ENCODE measurements around the gene STX3. TPM values are rescaled to one million over a fixed set of nuclear protein-coding genes. Genes with fewer than 3 reads are reported as not detected.

The STX3 gene
- total and polyA plus RNA-seq, 5 experiments from 2014 or later, result 2.8 to 11.2 (median 3.6) TPM

- Mint-ChIP-seq H3K27me3 (peaks cover 0 to 3% (median 0%) of the 10 kb centered on the region in 5 donors), H3K27ac (no peak overlapping the region), H3K4me1 (peaks cover 0 to 8% (median 0%) of the 10 kb centered on the region in 4 donors), H3K4me3 (no peak overlapping the region), H3K9me3 (no peaks in the 10 kb centered on the region), H3K36me3 (no peaks in the 10 kb centered on the region)
- ATAC-seq (no peak), DNase-seq (no peak)
- POLR2A ChIA-PET, result no interaction called here
These were observed 25.3 kb upstream of the STX3 start for GRCh38 chr11:59729834-59730233.

- POLR2A ChIA-PET, result no interaction called here
- DNase-seq (no peak), ATAC-seq (no peak)
- Mint-ChIP-seq H3K27me3 (peaks cover 0 to 3% (median 0%) of the 10 kb centered on the region in 5 donors), H3K4me3 (no peak overlapping the region), H3K36me3 (no peaks in the 10 kb centered on the region), H3K4me1 (peaks cover 0 to 8% (median 0%) of the 10 kb centered on the region in 4 donors), H3K9me3 (no peaks in the 10 kb centered on the region), H3K27ac (no peak overlapping the region)
These were observed 24.1 kb upstream of the STX3 start for GRCh38 chr11:59730896-59731565.

GRCh38 chr11:59746111-59746510, 9.1 kb upstream of the STX3 start:
- H3K27ac Mint-ChIP-seq, result no peak overlapping the region
- no peak for DNase-seq
- POLR2A ChIA-PET, result no interaction called here
- no peak overlapping the region for H3K4me3 Mint-ChIP-seq
- no peaks in the 10 kb centered on the region for H3K9me3 Mint-ChIP-seq
- H3K36me3 Mint-ChIP-seq, result no peaks in the 10 kb centered on the region
- H3K4me1 Mint-ChIP-seq, result no peaks in the 10 kb centered on the region
- peaks cover 32 to 48% (median 37%) of the 10 kb centered on the region in 5 donors for H3K27me3 Mint-ChIP-seq
- no peak for ATAC-seq

GRCh38 chr11:59753650-59754493, 1.3 kb upstream of the STX3 start:
- Mint-ChIP-seq H3K27ac (peak overlapping the region; percentile 70 to 90 (median 83)), H3K4me3 (peak overlapping the region; percentile 86 to 100 (median 94)), H3K9me3 (no peaks in the 10 kb centered on the region)

GRCh38 chr11:59754494-59754858, 700 bp upstream of the STX3 start:
- peak; percentile 31 for ATAC-seq
- Mint-ChIP-seq H3K4me1 (peaks cover 13 to 28% (median 24%) of the 10 kb centered on the region in 4 donors), H3K9me3 (no peaks in the 10 kb centered on the region), H3K4me3 (peak overlapping the region; percentile 86 to 100 (median 94)), H3K27ac (peak overlapping the region; percentile 2 to 89 (median 77)), H3K36me3 (no peaks in the 10 kb centered on the region), H3K27me3 (peaks cover 3 to 10% (median 4%) of the 10 kb centered on the region in 5 donors)
- DNase-seq, result peak in 2 of 10 donors; percentile 12 to 15
- POLR2A ChIA-PET, result interaction anchor here (0.6 to 3.0 kb wide), 6 partner anchors 13 to 86 kb away, joined by 3 to 13 read pairs (median 6); partner anchors contain the start of genes MRPL16 and PATL1

More at GRCh38 chr11:59753650-59754493, 1.3 kb upstream of the STX3 start:
- Mint-ChIP-seq H3K27me3 (peaks cover 8 to 16% (median 10%) of the 10 kb centered on the region in 5 donors), H3K36me3 (no peaks in the 10 kb centered on the region), H3K4me1 (peaks cover 13 to 28% (median 24%) of the 10 kb centered on the region in 4 donors)
- DNase-seq, result peak; percentile 65 to 91 (median 80)
- peak; percentile 61 to 68 for ATAC-seq
- POLR2A ChIA-PET, result interaction anchor here (0.6 to 2.4 kb wide), 6 partner anchors 47 to 85 kb away, joined by 3 to 12 read pairs (median 4); partner anchors contain the start of genes MRPL16 and PATL1

DNA sequence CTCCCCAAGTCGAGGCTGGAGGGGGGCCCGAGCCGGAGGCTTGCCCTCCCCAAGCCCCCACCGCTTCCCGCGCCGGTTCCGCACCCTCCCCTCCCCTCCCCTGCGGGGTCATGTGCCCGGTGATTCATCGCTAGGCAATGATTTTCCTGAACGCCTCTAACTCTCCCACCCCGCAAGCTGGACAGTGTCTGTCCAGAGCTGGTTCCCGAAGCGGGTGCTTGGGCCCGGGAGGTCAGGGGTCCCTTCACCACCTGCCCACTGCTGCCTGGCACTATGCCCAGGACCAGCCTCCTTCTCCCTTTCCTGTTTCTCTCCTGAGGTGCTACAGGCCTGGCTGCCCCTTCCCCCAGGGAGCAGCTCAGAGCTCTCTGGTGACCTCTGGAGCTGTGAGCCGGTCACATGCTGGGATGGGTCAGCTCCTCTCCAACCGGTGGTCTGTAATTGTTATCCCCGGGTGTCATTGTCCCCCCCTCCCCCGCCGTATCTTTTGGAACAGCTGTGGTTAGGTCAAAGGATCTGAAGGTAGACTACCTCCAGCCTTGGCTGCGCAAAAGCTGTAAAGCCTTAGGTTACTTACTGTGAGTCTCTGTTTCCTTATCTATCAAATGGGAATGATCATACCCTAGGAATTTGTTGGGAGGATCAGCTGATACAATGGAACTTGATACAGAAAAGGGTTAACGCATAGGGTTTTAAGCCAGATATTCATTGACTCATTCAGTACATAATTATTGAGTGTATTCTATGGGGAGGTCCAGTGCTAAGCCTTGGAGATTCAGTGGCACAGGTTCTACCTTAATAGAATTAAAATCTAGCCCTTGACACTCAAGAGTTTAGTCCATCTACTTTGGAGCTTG, 753 bp downstream of the STX3 start:
- DNase-seq, result peak in 8 of 10 donors; percentile 19 to 76 (median 40)
- H3K4me1 Mint-ChIP-seq, result peaks cover 13 to 28% (median 24%) of the 10 kb centered on the region in 4 donors
- peaks cover 0 to 2% (median 0%) of the 10 kb centered on the region in 5 donors for H3K27me3 Mint-ChIP-seq
- H3K4me3 Mint-ChIP-seq, result peak overlapping the region; percentile 76 to 93 (median 86)
- peak; percentile 40 to 45 for ATAC-seq
- H3K36me3 Mint-ChIP-seq, result no peaks in the 10 kb centered on the region
- H3K9me3 Mint-ChIP-seq, result no peaks in the 10 kb centered on the region
- POLR2A ChIA-PET, result interaction anchor here (0.7 to 3.0 kb wide), 5 partner anchors 11 to 87 kb away, joined by 3 to 13 read pairs (median 7); partner anchors contain the start of genes MRPL16 and PATL1
- peak overlapping the region in 9 of 10 donors; percentile 13 to 89 (median 71) for H3K27ac Mint-ChIP-seq

GRCh38 chr11:59756558-59756840, 1.3 kb downstream of the STX3 start:
- H3K27ac Mint-ChIP-seq, result peak overlapping the region in 5 of 10 donors; percentile 13 to 79 (median 46)
- peaks cover 13 to 28% (median 24%) of the 10 kb centered on the region in 4 donors for H3K4me1 Mint-ChIP-seq
- ATAC-seq, result no peak
- H3K9me3 Mint-ChIP-seq, result no peaks in the 10 kb centered on the region
- H3K27me3 Mint-ChIP-seq, result no peaks in the 10 kb centered on the region
- POLR2A ChIA-PET, result interaction anchor here (2.4 to 3.0 kb wide), 2 partner anchors 11 to 88 kb away, joined by 7 to 13 read pairs; partner anchors contain the start of gene PATL1
- peak overlapping the region; percentile 18 to 93 (median 86) for H3K4me3 Mint-ChIP-seq
- no peaks in the 10 kb centered on the region for H3K36me3 Mint-ChIP-seq
- DNase-seq, result no peak

- POLR2A ChIA-PET, result interaction anchor here (3.0 kb wide), 1 partner anchor 10 kb away, joined by 13 read pairs; no protein-coding TSS in a partner anchor
- Mint-ChIP-seq H3K36me3 (no peaks in the 10 kb centered on the region), H3K27me3 (no peaks in the 10 kb centered on the region), H3K27ac (peak overlapping the region in 4 of 10 donors; percentile 1 to 62 (median 52)), H3K4me3 (peak overlapping the region in 7 of 10 donors; percentile 38 to 93 (median 86)), H3K4me1 (peaks cover 13 to 28% (median 24%) of the 10 kb centered on the region in 4 donors), H3K9me3 (no peaks in the 10 kb centered on the region)
- DNase-seq (no peak), ATAC-seq (no peak)
These were observed 1.7 kb downstream of the STX3 start for GRCh38 chr11:59756845-59757244.

- Mint-ChIP-seq H3K27ac (no peak overlapping the region), H3K4me3 (no peak overlapping the region), H3K9me3 (no peaks in the 10 kb centered on the region), H3K4me1 (peaks cover 14 to 28% (median 24%) of the 10 kb centered on the region in 4 donors), H3K27me3 (no peaks in the 10 kb centered on the region), H3K36me3 (no peaks in the 10 kb centered on the region)
- ATAC-seq (no peak), DNase-seq (no peak)
- POLR2A ChIA-PET, result no interaction called here
These were observed 3.3 kb downstream of the STX3 start for GRCh38 chr11:59758401-59759037.

DNA sequence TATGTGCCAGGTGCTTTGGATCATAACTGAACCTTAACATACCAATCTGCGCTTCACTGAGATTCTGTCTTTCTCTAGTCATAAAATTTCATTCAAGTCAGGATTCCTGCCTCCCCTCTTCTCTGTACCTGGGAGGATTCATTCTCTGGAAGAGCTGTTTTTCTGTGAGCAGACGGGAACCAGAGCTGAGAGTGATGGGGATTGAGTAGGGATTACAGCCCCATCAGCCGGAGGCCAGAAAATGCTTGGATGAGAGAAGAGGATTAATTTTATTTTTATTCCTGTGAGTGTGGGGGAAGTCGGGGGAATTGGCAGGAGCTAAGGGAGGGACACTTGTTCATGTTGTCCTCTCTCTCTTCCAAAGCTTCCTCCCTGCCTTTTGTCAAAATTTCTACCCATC, 4.7 kb downstream of the STX3 start:
- POLR2A ChIA-PET, result interaction anchor here (1.4 kb wide), 1 partner anchor 11 kb away, joined by 4 read pairs; no protein-coding TSS in a partner anchor
- H3K27ac Mint-ChIP-seq, result no peak overlapping the region
- peaks cover 7 to 18% (median 15%) of the 10 kb centered on the region in 4 donors for H3K4me1 Mint-ChIP-seq
- no peak overlapping the region for H3K4me3 Mint-ChIP-seq
- H3K36me3 Mint-ChIP-seq, result no peaks in the 10 kb centered on the region
- ATAC-seq (no peak), DNase-seq (no peak)
- H3K9me3 Mint-ChIP-seq, result no peaks in the 10 kb centered on the region
- no peaks in the 10 kb centered on the region for H3K27me3 Mint-ChIP-seq

DNA sequence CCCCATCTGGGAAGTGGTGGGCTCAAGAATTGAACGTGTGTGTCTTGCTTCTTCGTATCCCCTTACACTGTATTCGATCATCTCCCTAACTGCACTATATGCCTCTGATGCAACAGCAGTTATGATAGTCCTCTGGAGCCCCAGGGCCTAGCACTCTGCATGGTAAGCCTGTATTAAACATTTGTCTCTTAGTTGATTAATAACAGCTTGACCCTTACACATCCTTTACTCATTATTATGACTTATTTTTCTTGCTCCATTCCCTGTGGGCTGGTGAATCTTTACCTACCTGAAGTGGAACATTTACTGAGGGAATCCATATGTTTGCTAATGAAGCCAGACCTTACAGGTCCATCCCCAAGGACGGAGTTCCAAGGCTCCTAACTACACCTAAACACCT, 5.6 kb downstream of the STX3 start:
- Mint-ChIP-seq H3K27ac (no peak overlapping the region), H3K4me3 (no peak overlapping the region)

More for the DNA sequence above, 5.6 kb downstream of the STX3 start:
- Mint-ChIP-seq H3K4me1 (peaks cover 11 to 20% (median 18%) of the 10 kb centered on the region in 4 donors), H3K36me3 (no peaks in the 10 kb centered on the region), H3K27me3 (no peaks in the 10 kb centered on the region), H3K9me3 (no peaks in the 10 kb centered on the region)
- POLR2A ChIA-PET, result no interaction called here
- ATAC-seq, result no peak
- DNase-seq, result no peak

Data from naive thymus-derived CD8-positive, alpha-beta T cell (primary cell).